ENCODE data around the gene F2RL2. TPM values are rescaled to one million over a fixed set of nuclear protein-coding genes. Genes with fewer than 3 reads are reported as not detected.

The F2RL2 gene
- total RNA-seq, 2 experiments from 2014 or later, result not detected

DNA sequence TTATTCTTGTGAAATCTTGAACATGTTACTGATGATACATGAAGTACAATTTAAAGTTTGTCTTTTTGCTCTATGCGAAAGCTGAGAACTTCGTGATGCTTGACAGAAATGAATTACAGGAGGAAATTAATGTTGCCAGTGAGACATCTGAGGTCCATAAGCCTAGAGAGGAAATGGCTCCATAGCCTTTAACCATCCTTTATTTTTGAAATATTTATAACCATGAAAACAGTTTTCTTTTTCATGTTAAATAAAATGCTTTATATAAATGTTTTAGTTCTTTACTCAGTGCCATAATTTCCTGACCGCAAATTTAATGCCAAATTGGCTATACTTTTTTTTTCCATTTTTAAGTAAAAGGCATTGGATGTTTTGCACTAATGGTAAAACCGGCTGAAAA lies 29.1 kb downstream of the F2RL2 start:
- TF ChIP-seq CTCF (IDR thresholded peaks at IDR 0.05), result no peak
- CTCF ChIA-PET, result interaction anchor here (2.1 kb wide), 1 partner anchor 181 kb away, joined by 8 read pairs; no protein-coding TSS in a partner anchor

DNA sequence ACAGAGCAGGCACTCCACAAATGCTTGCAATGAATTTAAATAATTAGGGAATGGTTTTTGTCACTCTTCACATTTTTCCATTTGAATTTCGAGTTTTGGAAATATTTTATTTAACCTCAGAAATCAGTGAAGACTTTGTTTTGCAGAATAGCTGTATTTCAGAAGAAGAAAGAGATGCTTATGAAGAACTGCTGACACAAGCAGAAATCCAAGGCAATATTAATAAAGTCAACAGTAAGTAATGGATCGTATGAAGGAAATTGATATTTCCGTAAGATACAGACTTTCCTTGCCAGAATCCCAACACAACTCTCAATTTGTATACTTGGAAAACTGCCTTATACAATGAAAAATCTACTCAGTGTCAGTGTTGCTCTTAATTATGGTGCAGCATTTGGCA lies 30.5 kb downstream of the F2RL2 start:
- intact Hi-C loops (cut with micrococcal nuclease), result no loop called here
- TF ChIP-seq CTCF (IDR thresholded peaks at IDR 0.05), result no peak
- H3K9me3 Mint-ChIP-seq, result no peaks in the 10 kb centered on the region
- CTCF ChIA-PET, result no interaction called here
- ATAC-seq (no peak), DNase-seq (no peak)
- peaks cover 7% of the 10 kb centered on the region for H3K4me1 Mint-ChIP-seq (ENCODE audit: low read depth)
- H3K27me3 Mint-ChIP-seq, result no peaks in the 10 kb centered on the region
- POLR2A ChIA-PET, result no interaction called here
- H3K36me3 Mint-ChIP-seq (ENCODE audit: low read depth), result peaks cover 31% of the 10 kb centered on the region
- no peak overlapping the region for H3K27ac Mint-ChIP-seq
- H3K4me3 Mint-ChIP-seq, result no peak overlapping the region

More for the DNA sequence above, 29.1 kb downstream of the F2RL2 start:
- intact Hi-C loops (cut with micrococcal nuclease), result no loop called here
- Mint-ChIP-seq H3K27me3 (no peaks in the 10 kb centered on the region), H3K36me3 (ENCODE audit: low read depth) (peaks cover 33% of the 10 kb centered on the region), H3K4me1 (ENCODE audit: low read depth) (peaks cover 7% of the 10 kb centered on the region), H3K27ac (no peak overlapping the region), H3K9me3 (no peaks in the 10 kb centered on the region), H3K4me3 (no peak overlapping the region)
- no peak for DNase-seq
- POLR2A ChIA-PET, result no interaction called here
- no peak for ATAC-seq

DNA sequence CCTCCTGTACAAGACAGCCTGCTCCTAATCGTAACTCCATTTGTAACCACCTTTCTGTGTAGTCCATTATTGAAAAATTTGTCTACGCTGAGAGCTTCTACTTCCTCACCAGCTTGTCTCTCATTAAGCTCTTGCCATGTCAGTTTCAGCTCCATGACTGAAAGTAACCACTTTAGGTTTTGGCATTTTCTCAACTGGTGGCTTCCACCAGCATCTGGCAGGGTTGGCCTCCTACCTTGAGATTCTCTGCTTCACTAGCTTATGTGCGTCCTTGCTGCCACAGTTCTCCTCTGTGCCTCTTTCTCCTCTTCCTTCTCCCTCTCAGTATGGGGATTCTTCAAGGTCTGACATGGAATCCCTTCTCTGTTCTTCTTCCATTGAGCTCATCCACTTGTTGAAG lies 31.8 kb downstream of the F2RL2 start:
- DNase-seq (no peak), ATAC-seq (no peak)
- Mint-ChIP-seq H3K4me1 (ENCODE audit: low read depth) (peaks cover 7% of the 10 kb centered on the region), H3K27ac (no peak overlapping the region), H3K36me3 (ENCODE audit: low read depth) (peaks cover 20% of the 10 kb centered on the region), H3K4me3 (no peak overlapping the region), H3K27me3 (no peaks in the 10 kb centered on the region), H3K9me3 (no peaks in the 10 kb centered on the region)
- CTCF ChIA-PET, result interaction anchor here (0.9 to 1.9 kb wide), 5 partner anchors 9 to 184 kb away, joined by 3 to 5 read pairs (median 3); no protein-coding TSS in a partner anchor
- POLR2A ChIA-PET, result interaction anchor here (0.6 kb wide), 1 partner anchor 49 kb away, joined by 4 read pairs; no protein-coding TSS in a partner anchor
- no peak for TF ChIP-seq CTCF (IDR thresholded peaks at IDR 0.05)
- intact Hi-C loops (cut with micrococcal nuclease), result no loop called here

DNA sequence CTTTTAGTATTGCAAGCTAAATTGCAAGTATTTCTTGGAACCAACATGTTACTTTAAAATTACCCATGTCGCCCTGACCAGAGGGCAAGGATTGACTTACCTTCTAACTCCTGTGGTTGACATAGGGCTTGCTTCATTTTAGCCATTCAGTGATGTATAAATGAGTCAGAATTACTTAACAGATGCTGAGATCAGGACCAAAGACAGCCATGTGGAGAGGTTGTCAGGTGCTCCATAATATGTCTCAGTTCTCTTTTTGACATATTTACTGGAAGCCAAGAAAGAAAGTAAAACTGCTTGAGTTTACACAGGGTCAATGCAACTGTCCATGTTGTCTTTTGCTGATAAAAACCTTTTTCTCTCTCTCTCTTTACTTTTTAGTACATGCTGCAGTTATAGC lies 33.2 kb downstream of the F2RL2 start:
- DNase-seq, result no peak
- Mint-ChIP-seq H3K27ac (no peak overlapping the region), H3K9me3 (no peaks in the 10 kb centered on the region), H3K4me1 (ENCODE audit: low read depth) (no peaks in the 10 kb centered on the region), H3K4me3 (no peak overlapping the region), H3K36me3 (ENCODE audit: low read depth) (peaks cover 19% of the 10 kb centered on the region), H3K27me3 (no peaks in the 10 kb centered on the region)
- ChIA-PET POLR2A (no interaction called here), CTCF (no interaction called here)
- TF ChIP-seq CTCF (IDR thresholded peaks at IDR 0.05), result no peak
- ATAC-seq, result peak; percentile 42
- intact Hi-C loops (cut with micrococcal nuclease), result no loop called here

- no peak for ATAC-seq
- Mint-ChIP-seq H3K27me3 (no peaks in the 10 kb centered on the region), H3K36me3 (ENCODE audit: low read depth) (peaks cover 1% of the 10 kb centered on the region), H3K4me1 (ENCODE audit: low read depth) (peaks cover 17% of the 10 kb centered on the region), H3K4me3 (no peak overlapping the region), H3K9me3 (no peaks in the 10 kb centered on the region), H3K27ac (no peak overlapping the region)
- ChIA-PET POLR2A (no interaction called here), CTCF (interaction anchor here (0.6 to 1.1 kb wide), 2 partner anchors 10 to 183 kb away, joined by 3 to 4 read pairs; partner anchors contain the start of gene IQGAP2)
- intact Hi-C loops (cut with micrococcal nuclease), result no loop called here
- no peak for DNase-seq
- TF ChIP-seq CTCF (IDR thresholded peaks at IDR 0.05), result no peak
Observed at GRCh38 chr5:76586531-76586930, 36.7 kb downstream of the F2RL2 start.
